LNCaP clone FGC (cell line): ENCODE measurements around the gene NFIA.

Source experiments
- DNase-seq: peaks from one replicate; pipeline ENCODE4 v3.0.0-alpha.2; 2011; ENCODE audit warnings: low read depth
- H3K4me3 ChIP-seq: 2 replicates; pipeline ENCODE4 v1.5.1; 2011; ENCODE audit warnings: mild to moderate bottlenecking, low read depth, low read length, control low read depth
- TF ChIP-seq, protein P1 (sequence below): IDR thresholded peaks from 2 replicates; pipeline ENCODE4 v1.5.1; 2012; ENCODE audit warnings: mild to moderate bottlenecking; ENCODE audit not compliant: control insufficient read depth, insufficient read depth; ENCODE audit errors: extremely low read depth

NFIA gene

DNA sequence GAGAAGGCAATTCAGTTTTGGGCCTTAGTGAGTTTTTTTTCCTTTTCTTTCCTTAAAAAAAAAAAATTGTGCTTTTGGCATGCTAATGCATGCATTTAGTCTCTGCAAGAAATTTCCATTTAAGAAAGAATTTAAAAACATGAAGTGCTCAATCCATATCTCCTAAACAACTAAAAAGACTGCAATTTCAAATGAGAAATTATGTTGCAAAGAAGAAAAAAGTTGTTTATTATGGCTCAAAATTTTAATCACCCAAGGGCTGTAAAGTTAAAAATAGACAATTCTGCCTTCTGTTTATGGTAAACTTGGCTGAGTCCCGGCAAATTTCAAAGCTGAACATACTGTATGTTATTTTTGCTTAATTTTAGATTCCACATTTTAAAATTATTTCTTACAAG, 59.7 kb downstream of the NFIA start:
- no peak overlapping the region for H3K4me3 ChIP-seq
- TF ChIP-seq, protein P1, sequence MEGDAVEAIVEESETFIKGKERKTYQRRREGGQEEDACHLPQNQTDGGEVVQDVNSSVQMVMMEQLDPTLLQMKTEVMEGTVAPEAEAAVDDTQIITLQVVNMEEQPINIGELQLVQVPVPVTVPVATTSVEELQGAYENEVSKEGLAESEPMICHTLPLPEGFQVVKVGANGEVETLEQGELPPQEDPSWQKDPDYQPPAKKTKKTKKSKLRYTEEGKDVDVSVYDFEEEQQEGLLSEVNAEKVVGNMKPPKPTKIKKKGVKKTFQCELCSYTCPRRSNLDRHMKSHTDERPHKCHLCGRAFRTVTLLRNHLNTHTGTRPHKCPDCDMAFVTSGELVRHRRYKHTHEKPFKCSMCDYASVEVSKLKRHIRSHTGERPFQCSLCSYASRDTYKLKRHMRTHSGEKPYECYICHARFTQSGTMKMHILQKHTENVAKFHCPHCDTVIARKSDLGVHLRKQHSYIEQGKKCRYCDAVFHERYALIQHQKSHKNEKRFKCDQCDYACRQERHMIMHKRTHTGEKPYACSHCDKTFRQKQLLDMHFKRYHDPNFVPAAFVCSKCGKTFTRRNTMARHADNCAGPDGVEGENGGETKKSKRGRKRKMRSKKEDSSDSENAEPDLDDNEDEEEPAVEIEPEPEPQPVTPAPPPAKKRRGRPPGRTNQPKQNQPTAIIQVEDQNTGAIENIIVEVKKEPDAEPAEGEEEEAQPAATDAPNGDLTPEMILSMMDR: no peak
- DNase-seq: no peak

GRCh38 chr1:61142726-61143500, 60.6 kb downstream of the NFIA start:
- peak; percentile 78 for DNase-seq
- H3K4me3 ChIP-seq: peak overlapping the region; percentile 20; the same call in 1 of the 2 replicates
- TF ChIP-seq, protein P1: no peak

DNA sequence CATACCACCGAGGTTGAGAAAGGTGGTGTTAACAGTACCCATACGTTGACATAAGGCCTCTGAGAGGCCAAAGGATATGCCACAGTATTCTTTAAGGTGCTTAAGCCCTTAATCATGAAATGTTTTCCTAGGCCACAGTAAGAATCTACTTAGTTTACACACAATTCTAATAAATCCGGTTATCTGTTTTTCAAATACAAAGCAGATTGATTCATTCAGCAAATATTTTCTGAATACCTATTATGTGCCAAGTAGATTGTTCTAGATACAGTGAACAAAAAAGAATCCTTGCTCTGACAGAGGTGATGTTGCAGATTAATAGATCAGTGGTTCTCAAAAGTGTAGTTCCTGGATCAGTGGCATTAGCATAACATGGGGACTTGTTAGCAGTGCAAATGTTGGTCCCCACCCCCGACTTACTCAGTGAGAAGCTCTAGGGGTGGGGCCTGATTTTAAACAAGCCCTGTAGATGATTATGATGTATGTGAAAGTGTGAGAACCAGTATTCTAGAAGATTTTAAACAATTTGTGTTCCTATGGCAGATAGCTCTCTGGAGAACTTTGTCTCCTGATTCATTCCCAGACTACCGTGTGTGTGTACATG, 61.6 kb downstream of the NFIA start:
- TF ChIP-seq, protein P1: no peak
- H3K4me3 ChIP-seq: no peak overlapping the region
- DNase-seq: no peak

DNA sequence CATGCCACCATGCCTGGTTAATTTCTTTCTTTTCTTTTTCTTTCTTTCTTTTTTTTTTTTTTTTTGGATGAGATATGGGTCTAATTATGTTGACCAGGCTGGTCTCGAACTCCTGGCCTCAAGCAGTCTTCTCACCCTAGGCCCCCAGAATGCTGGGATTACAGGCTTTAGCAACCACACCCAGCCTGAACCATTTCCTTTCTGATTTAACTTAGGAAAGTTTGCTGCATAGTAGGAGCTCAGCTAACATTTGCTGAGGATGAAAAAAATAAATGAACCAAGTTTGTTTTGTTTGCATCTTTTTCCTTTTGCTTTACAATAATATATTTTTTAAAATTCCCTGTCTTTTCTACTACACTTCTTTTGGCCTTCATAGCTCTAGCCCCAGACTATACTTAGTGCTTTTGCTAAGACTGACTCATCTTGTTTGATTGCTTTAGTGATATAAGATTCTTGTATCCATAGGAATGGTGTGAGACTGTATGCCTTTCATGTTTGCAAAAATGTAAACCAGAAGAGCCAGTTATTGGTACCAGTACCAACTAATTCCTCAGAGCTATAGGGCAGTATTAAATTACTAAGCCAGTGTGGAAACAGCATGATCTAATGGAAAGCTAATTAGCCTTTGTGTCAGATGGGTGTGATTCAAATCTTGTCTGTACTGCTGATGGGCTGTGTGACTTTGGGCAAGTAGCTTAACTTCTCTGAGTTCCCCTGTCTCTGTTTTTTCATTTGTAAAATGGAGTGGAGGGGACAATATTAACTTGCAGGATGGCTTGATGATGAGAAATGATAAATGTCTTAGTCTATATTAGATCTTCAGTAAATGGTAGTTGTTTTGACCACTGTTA, 66.9 kb downstream of the NFIA start:
- H3K4me3 ChIP-seq: no peak overlapping the region
- no peak for DNase-seq
- TF ChIP-seq, protein P1: no peak

DNA sequence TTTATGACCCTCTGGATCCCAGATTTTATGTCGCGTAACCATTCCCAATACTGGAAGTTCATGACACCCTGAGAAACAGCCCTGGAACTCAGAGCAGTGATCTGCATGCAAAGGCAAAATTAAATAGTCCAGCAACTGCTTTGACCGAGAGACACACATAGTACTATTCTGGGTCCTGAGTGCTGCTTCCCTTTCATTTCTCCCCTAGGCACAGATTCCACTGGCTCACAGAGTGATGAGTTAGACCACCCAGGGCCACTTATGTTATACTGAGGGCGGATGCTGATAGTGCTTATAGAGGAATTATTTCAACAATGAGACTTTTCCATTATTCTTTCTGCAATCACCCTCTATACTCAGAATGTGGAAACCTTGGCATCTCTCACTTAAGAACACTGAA, 69.2 kb downstream of the NFIA start:
- H3K4me3 ChIP-seq: no peak overlapping the region
- TF ChIP-seq, protein P1: no peak
- DNase-seq: no peak

GRCh38 chr1:61152066-61152465, 69.7 kb downstream of the NFIA start:
- DNase-seq: no peak
- H3K4me3 ChIP-seq: no peak overlapping the region
- TF ChIP-seq, protein P1: no peak
